Measurements from ENCODE around the gene POLR3B.

POLR3B gene

GRCh38 chr12:106342397-106343213 lies 14.9 kb upstream of the POLR3B start:
- no peak for TF ChIP-seq CTCF (IDR thresholded peaks at IDR 0.05; ENCODE audit: control insufficient read depth, extremely low read depth, insufficient read depth)
- no peak overlapping the region for H3K4me3 ChIP-seq (ENCODE audit: low read depth, low read length)
- DNase-seq (ENCODE audit: low read depth): peak; percentile 10

- no peak for DNase-seq (ENCODE audit: low read depth)
- no peak overlapping the region for H3K4me3 ChIP-seq (ENCODE audit: low read depth, low read length)
- TF ChIP-seq CTCF (IDR thresholded peaks at IDR 0.05; ENCODE audit: control insufficient read depth, extremely low read depth, insufficient read depth): no peak
Measured at GRCh38 chr12:106343214-106343528, 14.4 kb upstream of the POLR3B start.

- no peak overlapping the region for H3K4me3 ChIP-seq (ENCODE audit: low read depth, low read length)
- no peak for TF ChIP-seq CTCF (IDR thresholded peaks at IDR 0.05; ENCODE audit: control insufficient read depth, extremely low read depth, insufficient read depth)
- no peak for DNase-seq (ENCODE audit: low read depth)
Measured at GRCh38 chr12:106344131-106344530, 13.4 kb upstream of the POLR3B start.

GRCh38 chr12:106345746-106346145 lies 11.8 kb upstream of the POLR3B start:
- peak; percentile 39 for DNase-seq (ENCODE audit: low read depth)
- TF ChIP-seq CTCF (IDR thresholded peaks at IDR 0.05; ENCODE audit: control insufficient read depth, extremely low read depth, insufficient read depth): peak; percentile 38

GRCh38 chr12:106348411-106348810 lies 9.1 kb upstream of the POLR3B start:
- DNase-seq (ENCODE audit: low read depth): no peak
- H3K4me3 ChIP-seq (ENCODE audit: low read depth, low read length): no peak overlapping the region
- TF ChIP-seq CTCF (IDR thresholded peaks at IDR 0.05; ENCODE audit: control insufficient read depth, extremely low read depth, insufficient read depth): no peak

More at GRCh38 chr12:106345746-106346145, 11.8 kb upstream of the POLR3B start:
- no peak overlapping the region for H3K4me3 ChIP-seq (ENCODE audit: low read depth, low read length)

- DNase-seq (ENCODE audit: low read depth): no peak
- H3K4me3 ChIP-seq (ENCODE audit: low read depth, low read length): no peak overlapping the region
- TF ChIP-seq CTCF (IDR thresholded peaks at IDR 0.05; ENCODE audit: control insufficient read depth, extremely low read depth, insufficient read depth): no peak
Measured at GRCh38 chr12:106353175-106353574, 4.4 kb upstream of the POLR3B start.

Measured in LNCaP clone FGC (cell line).